HG02623 (cell line): ENCODE results near the gene ART1.

Experiments
- ATAC-seq: cut with Tn5 transposase; IDR thresholded peaks from one replicate; pipeline ENCODE4 v1.9.1; 2021; ENCODE audit warnings: moderate library complexity; ENCODE audit not compliant: unreplicated experiment

The ART1 gene

DNA sequence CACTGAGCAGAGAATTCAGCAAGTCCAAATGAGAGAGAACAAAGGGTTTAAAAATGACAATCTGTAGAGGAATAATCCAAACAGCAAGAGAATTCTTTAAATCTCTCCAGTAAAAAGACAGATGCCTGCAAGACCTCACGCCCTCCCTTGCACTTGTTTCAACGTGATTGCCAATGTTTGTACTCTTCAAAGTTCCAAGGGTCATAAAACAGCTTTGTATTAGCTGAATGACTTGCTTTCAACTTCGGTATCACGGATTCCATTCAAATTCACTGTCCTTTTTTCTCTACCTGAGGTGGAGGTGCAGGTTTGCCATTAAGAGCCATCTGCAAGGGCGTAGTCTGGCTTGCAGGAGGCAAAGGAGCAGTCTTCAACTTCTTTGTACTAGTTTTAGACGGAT is 67.3 kb downstream of the ART1 start:
- no peak for ATAC-seq
